HG03135 (cell line): ENCODE measurements around the gene LRP5.

ENCODE experiments used
- ATAC-seq: cut with Tn5 transposase; IDR thresholded peaks from one replicate; pipeline ENCODE4 v1.9.1; 2021; ENCODE audit warnings: mild to moderate bottlenecking, moderate library complexity; ENCODE audit not compliant: unreplicated experiment

LRP5 gene

GRCh38 chr11:68497761-68498160 lies 185.4 kb downstream of the LRP5 start:
- ATAC-seq: no peak

- no peak for ATAC-seq
Observed at GRCh38 chr11:68498321-68498720, 185.9 kb downstream of the LRP5 start.
